ENCODE data around the gene S100A6.

DNA sequence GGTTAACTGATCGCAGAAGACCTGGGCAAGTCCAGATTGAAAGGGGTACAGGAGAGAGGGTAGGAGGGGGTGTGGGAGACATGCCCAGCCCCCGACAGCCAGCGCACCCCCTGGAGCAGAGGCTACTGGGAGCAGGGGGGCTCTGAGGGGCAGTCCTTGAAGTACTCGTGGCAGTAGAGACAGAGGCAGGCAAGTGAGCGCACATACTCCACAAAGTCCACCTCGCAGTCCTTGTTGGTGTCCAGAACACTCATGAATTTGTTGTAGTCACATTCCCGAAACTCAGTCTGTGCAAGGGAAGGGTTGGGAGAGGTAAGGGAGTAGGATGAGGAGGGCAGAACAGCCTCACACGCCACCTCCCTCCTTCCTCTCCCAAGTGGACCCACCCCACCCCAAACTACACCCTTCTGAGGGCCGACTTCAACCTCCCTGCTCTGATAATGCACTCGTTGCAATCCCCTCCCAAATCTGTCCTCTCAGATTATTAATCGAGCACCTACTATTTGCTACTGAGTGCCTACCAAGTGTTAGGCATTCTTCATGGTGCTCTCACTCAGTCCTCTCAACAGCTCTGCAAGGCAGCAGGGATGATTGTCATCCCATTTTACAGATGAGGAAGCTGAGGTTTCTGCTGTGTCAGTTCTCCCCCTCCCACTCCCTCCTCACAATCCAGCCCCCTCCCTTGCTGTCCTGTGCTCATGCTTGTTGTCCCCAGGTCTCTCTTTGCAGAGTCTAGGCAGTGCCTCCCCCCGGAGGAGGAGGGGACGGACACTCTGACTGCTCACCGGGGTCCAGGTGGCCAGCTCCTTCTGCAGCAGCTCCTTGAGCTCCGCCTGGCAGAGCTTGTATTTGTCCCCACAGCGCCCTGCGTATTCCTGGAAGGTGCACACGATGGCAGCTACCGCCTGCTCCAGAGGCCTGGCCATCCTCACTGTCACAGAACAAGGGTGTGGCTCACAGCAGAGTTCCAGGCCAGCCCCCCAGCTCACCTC lies 12.1 kb upstream of the S100A6 start:
- TF ChIP-seq, protein P1, sequence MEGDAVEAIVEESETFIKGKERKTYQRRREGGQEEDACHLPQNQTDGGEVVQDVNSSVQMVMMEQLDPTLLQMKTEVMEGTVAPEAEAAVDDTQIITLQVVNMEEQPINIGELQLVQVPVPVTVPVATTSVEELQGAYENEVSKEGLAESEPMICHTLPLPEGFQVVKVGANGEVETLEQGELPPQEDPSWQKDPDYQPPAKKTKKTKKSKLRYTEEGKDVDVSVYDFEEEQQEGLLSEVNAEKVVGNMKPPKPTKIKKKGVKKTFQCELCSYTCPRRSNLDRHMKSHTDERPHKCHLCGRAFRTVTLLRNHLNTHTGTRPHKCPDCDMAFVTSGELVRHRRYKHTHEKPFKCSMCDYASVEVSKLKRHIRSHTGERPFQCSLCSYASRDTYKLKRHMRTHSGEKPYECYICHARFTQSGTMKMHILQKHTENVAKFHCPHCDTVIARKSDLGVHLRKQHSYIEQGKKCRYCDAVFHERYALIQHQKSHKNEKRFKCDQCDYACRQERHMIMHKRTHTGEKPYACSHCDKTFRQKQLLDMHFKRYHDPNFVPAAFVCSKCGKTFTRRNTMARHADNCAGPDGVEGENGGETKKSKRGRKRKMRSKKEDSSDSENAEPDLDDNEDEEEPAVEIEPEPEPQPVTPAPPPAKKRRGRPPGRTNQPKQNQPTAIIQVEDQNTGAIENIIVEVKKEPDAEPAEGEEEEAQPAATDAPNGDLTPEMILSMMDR (conservative IDR thresholded peaks at IDR 0.05; ENCODE audit: low read depth, low read length), result no peak
- no peak for TF ChIP-seq EZH2 (IDR thresholded peaks at IDR 0.05; ENCODE audit: borderline replicate concordance, low read depth, low read length, poor library complexity, severe bottlenecking)
